ENCODE measurements around the gene SRGAP3. TPM values are rescaled to one million over a fixed set of nuclear protein-coding genes. Genes with fewer than 3 reads are reported as not detected.
A peak's percentile ranks its signal among the peaks of the same experiment; 100 is the strongest.

The SRGAP3 gene
- total RNA-seq, 1 experiment from 2014 or later: 0.24 TPM

DNA sequence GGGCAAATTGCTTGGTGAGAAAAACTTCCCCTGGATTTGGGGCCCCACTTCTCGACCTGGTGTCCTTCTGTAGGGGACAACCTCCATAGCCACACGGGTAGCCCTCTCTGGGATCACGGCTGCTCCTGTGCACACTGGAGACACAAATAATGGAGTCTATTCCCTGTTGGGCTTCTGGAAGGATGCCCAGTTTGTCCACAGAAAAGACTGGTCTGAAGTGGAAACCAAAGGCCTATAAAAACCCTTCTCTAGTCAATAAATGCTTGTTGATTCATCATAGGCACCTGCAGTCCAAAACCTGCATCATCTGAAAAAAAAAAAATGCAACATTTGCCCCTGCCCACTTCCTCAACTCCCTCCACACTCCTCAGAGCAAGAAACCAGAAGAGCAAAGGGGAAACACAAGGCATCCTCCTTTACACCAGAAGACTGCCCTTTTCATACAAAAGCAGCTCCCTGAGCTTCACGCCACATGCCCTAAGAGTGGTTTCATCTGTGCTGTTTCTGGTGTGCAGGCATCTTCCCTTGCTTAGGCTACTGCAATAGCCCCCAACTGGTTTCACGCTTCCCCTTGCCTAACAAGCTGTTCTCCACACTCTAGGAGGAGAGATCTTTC, 36.3 kb downstream of the SRGAP3 start:
- Histone ChIP-seq H3K4me1 (replicated peaks) (no peaks in the 10 kb centered on the region), H3K9me3 (replicated peaks) (no peaks in the 10 kb centered on the region), H3K36me3 (no peaks in the 10 kb centered on the region), H3K27ac (no peak overlapping the region), H3K27me3 (replicated peaks) (no peaks in the 10 kb centered on the region), H3K4me3 (no peak overlapping the region)
- no peak for DNase-seq (ENCODE audit: low read depth in 1 of 2, low spot score in 2 of 2)

DNA sequence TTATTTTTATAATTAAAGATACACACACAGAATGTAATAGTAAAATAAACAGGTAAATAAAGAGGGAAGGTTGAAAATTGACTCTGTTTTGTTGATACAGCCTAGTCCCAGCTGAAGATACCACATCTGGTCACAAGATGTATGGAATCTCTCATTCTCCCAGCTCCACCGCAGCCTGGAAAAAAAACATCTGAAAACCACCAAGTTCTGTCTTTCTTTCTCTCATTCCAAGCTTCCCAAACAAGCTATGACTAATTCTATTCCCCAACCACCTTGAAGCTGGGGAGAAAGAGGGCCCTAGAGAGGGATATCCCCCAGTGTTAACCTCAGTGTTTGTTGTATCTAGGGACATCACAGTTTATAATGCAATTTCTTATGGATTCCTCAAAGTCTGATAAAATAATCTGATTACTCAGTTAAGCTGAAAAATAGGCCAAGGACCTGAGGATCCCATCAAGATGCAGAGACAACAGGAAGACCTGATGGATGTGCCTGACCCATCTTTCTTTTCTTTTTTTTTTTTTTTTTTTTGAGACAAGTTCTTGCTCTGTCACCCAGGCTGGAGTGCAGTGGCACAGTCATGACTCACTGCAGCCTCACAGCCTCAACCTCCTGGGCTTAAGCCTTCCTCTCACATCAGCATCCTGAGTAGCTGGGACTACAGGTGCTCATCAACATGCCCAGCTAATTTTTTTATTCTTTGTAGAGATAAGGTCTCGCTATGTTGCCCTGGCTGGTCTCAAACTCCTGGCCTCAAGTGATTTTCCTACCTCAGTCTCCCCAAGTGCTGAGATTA, 38.1 kb downstream of the SRGAP3 start:
- Histone ChIP-seq H3K27me3 (replicated peaks) (no peaks in the 10 kb centered on the region), H3K27ac (no peak overlapping the region), H3K9me3 (replicated peaks) (no peaks in the 10 kb centered on the region), H3K36me3 (no peaks in the 10 kb centered on the region), H3K4me3 (no peak overlapping the region), H3K4me1 (replicated peaks) (no peaks in the 10 kb centered on the region)
- peak in 1 of 2 experiments; percentile 62 for DNase-seq (ENCODE audit: low read depth in 1 of 2, low spot score in 2 of 2)

DNA sequence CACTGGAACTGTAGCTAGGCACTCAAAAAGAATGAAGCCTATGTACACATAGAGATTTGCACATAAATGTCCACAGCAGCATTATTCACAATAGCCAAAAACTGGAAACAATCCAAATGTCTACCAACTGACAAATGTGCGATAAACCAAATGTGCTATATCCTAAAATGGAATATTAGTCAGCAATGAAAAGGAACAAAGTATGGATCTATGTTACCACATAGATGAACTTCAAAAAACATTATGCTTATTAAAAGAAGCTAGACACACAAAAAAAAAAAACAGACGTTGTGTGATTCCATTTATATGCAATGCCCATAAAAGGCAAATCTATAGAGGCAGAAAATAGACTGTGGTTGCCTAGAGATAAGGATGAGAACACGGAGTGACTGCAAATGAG, 39.7 kb downstream of the SRGAP3 start:
- Histone ChIP-seq H3K27me3 (replicated peaks) (no peaks in the 10 kb centered on the region), H3K4me3 (no peak overlapping the region), H3K27ac (no peak overlapping the region), H3K36me3 (no peaks in the 10 kb centered on the region), H3K9me3 (replicated peaks) (no peaks in the 10 kb centered on the region), H3K4me1 (replicated peaks) (no peaks in the 10 kb centered on the region)
- no peak for DNase-seq (ENCODE audit: low read depth in 1 of 2, low spot score in 2 of 2)

DNA sequence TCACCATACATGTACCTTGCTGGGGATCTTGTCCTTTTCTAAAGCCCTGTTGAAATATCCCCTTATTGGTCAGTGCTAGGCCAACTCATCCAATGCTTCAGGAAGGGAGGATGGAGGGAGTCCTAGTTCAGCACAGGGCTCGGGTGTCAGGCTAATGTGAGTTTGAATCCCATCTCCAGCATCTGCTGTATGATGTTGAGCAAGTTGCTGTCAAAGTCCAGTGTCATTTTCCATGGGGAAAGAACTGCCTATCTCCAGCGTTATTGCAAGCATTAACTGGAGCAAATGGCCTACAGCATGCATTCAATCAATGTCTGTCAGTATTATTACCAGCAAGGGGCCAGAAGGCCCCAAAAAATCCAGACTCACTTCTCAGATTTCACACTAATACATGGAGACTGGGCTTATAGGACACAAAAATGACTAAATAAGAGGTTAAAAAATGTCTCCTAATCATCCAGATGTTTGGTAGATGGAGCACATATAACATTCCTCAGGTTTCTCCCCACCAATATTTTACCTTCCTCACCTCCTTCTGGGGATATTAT, 40.8 kb downstream of the SRGAP3 start:
- Histone ChIP-seq H3K36me3 (no peaks in the 10 kb centered on the region), H3K27ac (no peak overlapping the region), H3K4me1 (replicated peaks) (no peaks in the 10 kb centered on the region), H3K27me3 (replicated peaks) (no peaks in the 10 kb centered on the region), H3K4me3 (no peak overlapping the region), H3K9me3 (replicated peaks) (no peaks in the 10 kb centered on the region)
- DNase-seq (ENCODE audit: low read depth in 1 of 2, low spot score in 2 of 2): no peak

DNA sequence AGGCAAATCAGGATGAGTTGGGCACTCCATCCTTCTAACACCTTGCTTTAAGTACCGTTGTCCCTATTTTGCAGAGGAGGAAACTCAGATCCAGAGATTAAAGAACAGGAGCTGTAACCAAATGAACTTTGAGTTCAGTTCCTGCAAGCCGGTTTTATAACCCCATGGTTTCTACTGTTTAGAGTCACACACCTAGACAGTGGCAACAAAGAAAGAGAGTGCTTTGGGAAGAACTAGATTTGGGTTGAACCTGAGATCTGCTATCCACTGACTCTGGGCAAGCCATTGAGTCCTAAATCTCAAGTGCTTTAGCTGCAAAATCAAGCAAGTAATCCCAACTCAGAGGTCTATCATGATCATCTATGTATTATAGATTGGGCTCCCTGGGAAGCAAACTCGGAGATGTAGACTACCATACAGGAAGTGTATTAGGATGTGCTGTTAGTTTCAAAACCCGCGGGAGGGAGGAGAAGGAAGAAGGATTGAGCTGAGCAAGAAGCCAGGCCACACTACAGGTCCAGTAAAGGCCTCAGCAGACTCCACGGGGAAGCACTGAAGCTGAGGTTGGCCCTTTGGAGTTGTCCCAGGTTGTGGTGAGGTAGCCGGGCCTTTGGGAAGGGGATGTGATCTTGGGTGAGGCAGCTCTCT, 42.2 kb downstream of the SRGAP3 start:
- Histone ChIP-seq H3K27me3 (replicated peaks) (no peaks in the 10 kb centered on the region), H3K4me1 (replicated peaks) (no peaks in the 10 kb centered on the region), H3K4me3 (no peak overlapping the region), H3K9me3 (replicated peaks) (no peaks in the 10 kb centered on the region), H3K27ac (no peak overlapping the region), H3K36me3 (no peaks in the 10 kb centered on the region)
- DNase-seq (ENCODE audit: low read depth in 1 of 2, low spot score in 2 of 2): no peak

DNA sequence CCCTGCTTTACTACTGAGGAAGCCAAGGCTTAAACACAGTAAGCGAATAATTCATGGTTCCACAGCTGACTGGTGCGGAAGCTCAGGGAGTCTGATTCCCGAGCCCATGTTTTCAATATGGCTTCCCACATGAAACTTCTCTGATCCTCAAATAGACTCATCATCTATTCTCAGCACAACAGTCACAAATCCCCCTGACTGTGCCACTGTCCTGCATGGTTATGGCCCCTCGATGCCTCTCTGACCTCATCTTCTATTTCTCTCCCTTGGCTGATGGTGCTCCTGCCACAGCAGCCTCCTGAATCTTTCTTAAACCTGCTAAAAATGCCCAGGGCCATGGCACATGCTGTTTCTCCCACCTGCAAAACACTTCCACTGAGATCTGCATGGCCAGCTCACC, 43.2 kb downstream of the SRGAP3 start:
- H3K4me1 ChIP-seq (replicated peaks): no peaks in the 10 kb centered on the region
- DNase-seq (ENCODE audit: low read depth in 1 of 2, low spot score in 2 of 2): no peak
- H3K27ac ChIP-seq: no peak overlapping the region
- no peaks in the 10 kb centered on the region for H3K27me3 ChIP-seq (replicated peaks)
- no peaks in the 10 kb centered on the region for H3K9me3 ChIP-seq (replicated peaks)
- no peak overlapping the region for H3K4me3 ChIP-seq
- H3K36me3 ChIP-seq: no peaks in the 10 kb centered on the region

DNA sequence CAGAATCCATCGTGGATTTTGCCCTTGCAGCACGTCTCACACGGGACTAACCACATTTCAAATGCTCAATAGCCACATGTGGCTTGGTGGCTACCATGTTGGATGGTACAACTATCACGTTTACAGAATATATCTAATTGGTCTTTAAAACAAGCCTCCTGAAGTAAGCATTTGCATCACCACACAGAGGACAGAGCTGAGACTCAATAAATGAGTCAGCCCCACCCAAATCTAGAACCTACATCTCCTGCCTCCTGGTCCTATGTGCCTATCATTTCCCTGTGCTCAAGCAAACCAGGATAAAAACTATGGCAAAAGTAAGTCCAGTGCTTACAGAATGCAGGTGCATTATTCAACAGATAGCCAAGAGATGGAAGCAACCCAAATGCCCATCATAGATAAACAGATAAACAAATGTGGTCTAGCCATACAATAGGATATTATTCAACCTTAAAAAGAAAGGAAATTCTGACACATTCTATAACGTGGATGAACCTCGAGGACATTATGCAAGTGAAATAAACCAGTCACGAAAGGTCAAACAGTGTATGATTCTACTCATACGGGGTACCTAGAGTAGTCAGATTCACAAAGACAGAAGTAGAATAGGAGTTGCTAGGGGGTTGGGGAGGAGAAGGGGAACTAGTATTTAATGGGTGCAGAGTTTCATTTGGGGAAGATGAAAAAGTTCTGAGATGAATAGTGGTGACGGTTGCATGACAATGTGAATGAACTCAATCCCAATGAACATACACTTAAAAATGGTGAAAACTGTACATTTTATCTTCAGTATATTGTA, 43.9 kb downstream of the SRGAP3 start:
- Histone ChIP-seq H3K9me3 (replicated peaks) (no peaks in the 10 kb centered on the region), H3K36me3 (no peaks in the 10 kb centered on the region), H3K4me3 (no peak overlapping the region), H3K4me1 (replicated peaks) (no peaks in the 10 kb centered on the region), H3K27me3 (replicated peaks) (no peaks in the 10 kb centered on the region), H3K27ac (no peak overlapping the region)
- DNase-seq (ENCODE audit: low read depth in 1 of 2, low spot score in 2 of 2): no peak

DNA sequence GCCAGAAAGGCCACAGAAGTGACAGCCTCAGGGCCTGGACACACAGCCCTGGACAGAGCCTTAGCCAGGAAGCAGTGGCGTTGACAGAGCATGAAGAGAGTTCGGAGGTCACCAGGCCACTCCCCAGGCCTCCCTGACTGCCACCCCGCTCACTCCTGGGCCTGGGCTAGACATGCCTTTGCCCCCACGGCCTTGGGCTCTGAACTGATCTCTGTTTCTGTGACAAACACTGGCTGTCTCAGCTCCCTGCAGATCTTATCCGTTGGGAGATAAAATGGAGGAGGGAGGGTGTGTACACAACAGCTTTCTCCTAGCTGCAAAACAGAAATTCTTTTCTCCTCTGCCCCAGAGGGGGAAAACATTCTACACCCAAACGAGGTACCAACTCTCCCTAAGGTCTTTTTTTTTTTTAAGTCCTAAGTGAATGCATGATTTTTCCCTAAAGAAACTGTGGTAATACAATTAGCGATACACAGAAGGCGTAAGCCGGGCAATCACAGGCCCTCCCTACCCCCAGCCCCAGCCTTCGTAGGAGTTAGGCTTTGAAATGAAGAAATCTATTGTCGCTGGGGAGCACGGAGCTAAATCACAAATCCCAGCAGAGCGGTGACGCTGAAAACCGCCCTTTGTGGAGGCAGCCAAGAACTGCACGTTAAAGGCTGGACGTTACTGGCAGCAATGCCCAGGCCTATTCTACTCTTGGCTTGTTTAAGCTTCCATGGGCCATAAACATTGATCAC, 45.0 kb downstream of the SRGAP3 start:
- Histone ChIP-seq H3K9me3 (replicated peaks) (no peaks in the 10 kb centered on the region), H3K4me1 (replicated peaks) (no peaks in the 10 kb centered on the region), H3K36me3 (no peaks in the 10 kb centered on the region), H3K27me3 (replicated peaks) (no peaks in the 10 kb centered on the region), H3K4me3 (no peak overlapping the region), H3K27ac (no peak overlapping the region)
- no peak for DNase-seq (ENCODE audit: low read depth in 1 of 2, low spot score in 2 of 2)

DNA sequence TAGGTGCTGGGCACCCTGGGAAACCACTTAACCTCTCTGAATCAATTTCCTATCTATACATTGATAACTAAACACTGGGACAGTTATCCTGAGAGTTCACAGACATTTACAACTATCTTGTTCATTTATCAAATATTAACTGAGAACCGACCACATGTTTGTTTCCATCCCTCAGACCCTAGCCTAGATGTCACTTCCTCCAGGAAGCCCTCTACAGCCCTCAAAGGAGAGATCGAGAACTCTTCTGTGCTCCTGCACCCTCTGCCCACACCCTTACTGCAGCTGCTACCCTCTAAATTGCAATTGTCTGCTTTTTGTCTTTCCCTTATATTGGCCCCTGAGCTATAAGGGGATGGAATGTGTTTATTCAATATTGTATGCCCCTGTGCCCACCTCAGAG, 46.1 kb downstream of the SRGAP3 start:
- no peak overlapping the region for H3K27ac ChIP-seq
- no peaks in the 10 kb centered on the region for H3K9me3 ChIP-seq (replicated peaks)
- no peaks in the 10 kb centered on the region for H3K27me3 ChIP-seq (replicated peaks)
- H3K4me1 ChIP-seq (replicated peaks): no peaks in the 10 kb centered on the region
- no peak for DNase-seq (ENCODE audit: low read depth in 1 of 2, low spot score in 2 of 2)
- H3K36me3 ChIP-seq: no peaks in the 10 kb centered on the region
- H3K4me3 ChIP-seq: no peak overlapping the region

DNA sequence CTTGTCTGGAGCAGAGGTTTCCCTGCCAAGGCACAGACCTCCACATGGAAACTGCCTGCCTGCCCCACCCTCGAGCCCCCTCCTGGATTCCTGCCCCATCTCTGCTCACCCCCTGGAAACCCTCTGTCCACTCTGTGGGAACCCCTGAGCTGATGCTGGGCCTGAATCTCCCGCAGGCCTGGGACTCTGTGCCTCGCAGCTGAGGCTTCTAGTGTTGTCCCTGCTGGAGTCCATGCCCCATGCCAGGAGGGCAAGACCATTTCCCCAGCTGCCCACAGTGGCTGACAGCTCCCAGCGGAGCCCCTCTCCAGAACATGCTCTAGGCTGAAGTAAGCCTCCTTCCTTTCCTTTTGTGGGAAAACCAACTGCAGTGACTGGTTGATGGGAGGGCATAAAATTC, 46.9 kb downstream of the SRGAP3 start:
- Histone ChIP-seq H3K27ac (no peak overlapping the region), H3K4me1 (replicated peaks) (no peaks in the 10 kb centered on the region), H3K36me3 (no peaks in the 10 kb centered on the region), H3K9me3 (replicated peaks) (no peaks in the 10 kb centered on the region), H3K4me3 (no peak overlapping the region), H3K27me3 (replicated peaks) (no peaks in the 10 kb centered on the region)
- no peak for DNase-seq (ENCODE audit: low read depth in 1 of 2, low spot score in 2 of 2)

DNA sequence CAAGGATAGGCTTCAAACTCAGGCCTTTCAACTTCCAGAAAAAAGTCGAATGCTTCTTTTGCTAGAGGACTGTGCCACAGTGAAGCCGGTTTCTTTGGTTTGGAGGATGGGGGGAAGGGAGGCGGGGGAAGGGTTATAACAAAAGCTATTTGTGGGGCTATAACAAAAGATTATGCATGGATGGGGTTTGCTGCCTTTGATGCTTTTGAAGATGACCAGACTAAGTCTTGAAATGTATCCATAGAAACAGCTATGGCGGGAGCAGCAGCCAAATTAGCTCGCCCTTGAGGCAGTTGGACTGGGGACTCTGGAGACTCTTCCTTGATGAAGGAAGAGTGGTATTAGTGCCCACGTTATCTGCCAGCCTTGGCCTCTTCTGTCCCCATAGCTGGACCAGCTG, 47.5 kb downstream of the SRGAP3 start:
- Histone ChIP-seq H3K4me3 (no peak overlapping the region), H3K27ac (no peak overlapping the region), H3K27me3 (replicated peaks) (no peaks in the 10 kb centered on the region), H3K9me3 (replicated peaks) (no peaks in the 10 kb centered on the region), H3K4me1 (replicated peaks) (no peaks in the 10 kb centered on the region), H3K36me3 (no peaks in the 10 kb centered on the region)
- no peak for DNase-seq (ENCODE audit: low read depth in 1 of 2, low spot score in 2 of 2)

DNA sequence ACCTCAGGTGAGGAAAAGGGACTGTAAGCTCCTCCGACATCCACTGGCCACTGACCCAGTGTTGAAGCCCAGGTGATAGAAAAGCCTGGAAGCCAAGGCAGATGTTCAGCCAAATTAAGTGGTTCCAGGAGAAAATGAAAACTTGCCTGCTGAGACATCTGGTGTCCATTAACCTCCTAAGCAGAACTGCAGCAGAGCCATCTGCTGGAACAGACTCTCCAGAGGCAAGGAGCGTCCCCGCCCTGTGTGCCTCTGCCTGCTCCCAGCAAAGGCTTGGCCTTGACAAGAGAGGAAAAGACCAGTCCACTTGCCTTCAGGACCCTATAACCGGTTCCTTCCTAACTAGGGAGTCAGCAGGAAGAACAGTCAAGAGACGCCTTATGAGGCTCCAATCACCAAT, 48.2 kb downstream of the SRGAP3 start:
- no peaks in the 10 kb centered on the region for H3K36me3 ChIP-seq
- no peaks in the 10 kb centered on the region for H3K9me3 ChIP-seq (replicated peaks)
- no peaks in the 10 kb centered on the region for H3K27me3 ChIP-seq (replicated peaks)
- DNase-seq (ENCODE audit: low read depth in 1 of 2, low spot score in 2 of 2): no peak
- no peak overlapping the region for H3K4me3 ChIP-seq
- no peak overlapping the region for H3K27ac ChIP-seq
- no peaks in the 10 kb centered on the region for H3K4me1 ChIP-seq (replicated peaks)

DNA sequence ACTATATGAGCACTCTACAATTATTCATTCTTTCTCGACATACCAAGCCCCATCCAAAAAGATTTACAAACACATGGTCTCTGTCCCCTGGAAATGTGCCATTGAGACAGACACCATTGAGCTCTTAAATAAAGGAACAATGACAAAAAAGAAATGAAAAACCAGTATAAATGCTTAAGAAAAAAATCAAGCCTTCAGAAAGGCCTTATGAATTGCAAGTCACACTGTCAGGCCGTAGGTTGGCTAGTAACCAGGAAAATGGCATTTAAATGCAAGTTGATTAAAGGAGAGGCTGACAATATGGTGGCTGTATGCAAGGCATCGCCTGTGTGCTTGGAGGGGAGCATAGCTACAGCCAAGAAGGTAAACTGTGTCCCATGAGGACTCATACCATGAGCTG, 49.7 kb downstream of the SRGAP3 start:
- no peak overlapping the region for H3K27ac ChIP-seq
- H3K27me3 ChIP-seq (replicated peaks): no peaks in the 10 kb centered on the region
- H3K4me1 ChIP-seq (replicated peaks): no peaks in the 10 kb centered on the region
- no peaks in the 10 kb centered on the region for H3K9me3 ChIP-seq (replicated peaks)
- DNase-seq (ENCODE audit: low read depth in 1 of 2, low spot score in 2 of 2): no peak
- no peaks in the 10 kb centered on the region for H3K36me3 ChIP-seq
- H3K4me3 ChIP-seq: no peak overlapping the region

Data from SJSA1 (cell line).